T-helper 2 cell treated with Interferon-gamma antibody and Interleukin-4, amounts not matched to agents 5 μg/mL and 100 μg/mL, for 36 hours (primary cell): ENCODE results near the gene LRRC2.

ENCODE experiments used
- DNase-seq: peaks from one replicate; pipeline ENCODE4 v3.0.0; 2021; ENCODE audit warnings: low spot score
- H3K27ac Mint-ChIP-seq: one replicate; pipeline ENCODE4 v1.8.0; 2021; ENCODE audit warnings: mild to moderate bottlenecking, mixed read lengths
- H3K27me3 Mint-ChIP-seq: one replicate; pipeline ENCODE4 v1.8.0; 2021; ENCODE audit warnings: low read depth, mixed read lengths
- H3K36me3 Mint-ChIP-seq: one replicate; pipeline ENCODE4 v1.8.0; 2021; ENCODE audit warnings: low read depth, mixed read lengths
- H3K4me1 Mint-ChIP-seq: one replicate; pipeline ENCODE4 v1.8.0; 2021; ENCODE audit warnings: low read depth, mixed read lengths
- H3K4me3 Mint-ChIP-seq: one replicate; pipeline ENCODE4 v1.8.0; 2022; ENCODE audit warnings: mild to moderate bottlenecking, moderate library complexity, mixed read lengths
- H3K9me3 Mint-ChIP-seq: one replicate; pipeline ENCODE4 v1.8.0; 2021; ENCODE audit warnings: mixed read lengths

The LRRC2 gene

DNA sequence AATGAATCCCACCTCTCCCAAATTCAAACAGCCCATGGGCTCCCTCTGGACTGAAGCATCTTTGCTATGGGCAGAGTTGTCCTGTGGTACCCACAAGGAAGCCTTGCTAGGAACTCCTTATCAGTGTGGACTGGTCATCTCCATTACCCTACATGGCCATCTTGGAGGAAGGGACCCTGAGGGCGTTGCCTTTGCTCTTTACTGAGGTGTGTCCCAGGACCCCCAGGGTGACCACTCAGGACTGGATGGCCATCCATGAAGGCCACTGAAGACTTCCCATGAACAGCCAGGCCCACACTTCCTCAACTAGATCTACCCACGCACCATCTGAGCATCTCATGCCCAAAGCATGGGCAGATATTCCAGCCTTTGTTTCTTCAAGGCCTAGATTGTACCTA is 48.3 kb downstream of the LRRC2 start:
- Mint-ChIP-seq H3K27ac (no peak overlapping the region), H3K4me1 (no peaks in the 10 kb centered on the region), H3K27me3 (peaks cover 18% of the 10 kb centered on the region), H3K4me3 (no peak overlapping the region), H3K9me3 (no peaks in the 10 kb centered on the region), H3K36me3 (no peaks in the 10 kb centered on the region)
- no peak for DNase-seq

DNA sequence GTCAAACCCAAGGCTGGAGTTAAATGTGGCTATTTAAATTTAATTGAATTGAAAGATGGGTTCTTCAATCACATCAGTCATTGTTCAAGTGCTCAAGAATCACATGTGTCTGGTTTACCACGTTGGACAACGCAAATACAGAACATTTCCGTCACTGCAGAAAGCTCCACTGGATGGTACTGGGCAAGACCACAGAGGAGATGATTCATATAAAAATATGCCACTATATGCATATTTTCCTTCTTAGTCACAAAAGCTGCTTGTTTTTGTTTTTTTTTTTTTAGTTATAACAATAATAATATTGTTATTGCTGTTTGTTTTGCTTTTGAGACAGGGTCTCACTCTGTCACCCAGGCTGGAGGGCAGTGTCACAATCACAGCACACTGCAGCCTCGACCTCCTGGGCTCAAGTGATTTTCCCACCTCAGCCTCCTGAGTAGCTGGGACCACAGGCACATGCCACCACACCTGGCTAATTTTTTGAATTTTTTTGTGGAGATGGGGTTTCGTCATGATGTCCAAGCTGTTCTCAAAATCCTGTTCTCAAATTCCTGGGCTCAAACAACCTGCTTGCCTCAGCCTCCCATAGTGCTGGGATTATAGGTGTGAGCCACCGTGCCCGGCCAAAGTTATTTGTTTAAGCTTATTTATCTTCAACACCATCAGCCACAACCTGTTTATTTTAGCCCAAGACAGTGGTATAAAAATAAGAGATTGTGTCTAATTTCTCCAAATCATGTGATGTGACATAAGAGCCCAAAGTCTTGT is 48.9 kb downstream of the LRRC2 start:
- Mint-ChIP-seq H3K36me3 (no peaks in the 10 kb centered on the region), H3K27me3 (peaks cover 21% of the 10 kb centered on the region), H3K27ac (no peak overlapping the region), H3K9me3 (no peaks in the 10 kb centered on the region), H3K4me3 (no peak overlapping the region), H3K4me1 (no peaks in the 10 kb centered on the region)
- DNase-seq: no peak

DNA sequence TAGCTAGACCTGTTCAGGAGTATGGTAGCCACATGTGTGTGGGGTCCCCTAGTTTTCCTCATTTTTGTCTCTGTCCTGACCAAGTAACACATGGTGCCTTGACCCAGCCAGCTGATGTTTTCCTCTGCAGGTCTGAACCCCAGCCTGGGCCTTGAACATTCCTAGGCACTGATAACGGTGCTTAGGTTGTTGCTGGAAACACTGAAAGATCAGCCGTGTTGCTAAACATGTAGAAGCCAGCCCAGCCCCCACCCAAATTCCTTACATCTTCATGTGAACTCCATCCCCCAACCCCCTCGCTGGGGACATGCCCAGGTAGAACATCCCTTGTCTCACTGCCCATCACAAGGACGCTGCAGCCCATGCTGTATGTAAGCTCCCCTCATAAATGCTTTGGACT is 49.6 kb downstream of the LRRC2 start:
- H3K4me1 Mint-ChIP-seq: no peaks in the 10 kb centered on the region
- H3K27ac Mint-ChIP-seq: no peak overlapping the region
- DNase-seq: no peak
- no peak overlapping the region for H3K4me3 Mint-ChIP-seq
- no peaks in the 10 kb centered on the region for H3K36me3 Mint-ChIP-seq
- H3K9me3 Mint-ChIP-seq: no peaks in the 10 kb centered on the region
- H3K27me3 Mint-ChIP-seq: peaks cover 26% of the 10 kb centered on the region

DNA sequence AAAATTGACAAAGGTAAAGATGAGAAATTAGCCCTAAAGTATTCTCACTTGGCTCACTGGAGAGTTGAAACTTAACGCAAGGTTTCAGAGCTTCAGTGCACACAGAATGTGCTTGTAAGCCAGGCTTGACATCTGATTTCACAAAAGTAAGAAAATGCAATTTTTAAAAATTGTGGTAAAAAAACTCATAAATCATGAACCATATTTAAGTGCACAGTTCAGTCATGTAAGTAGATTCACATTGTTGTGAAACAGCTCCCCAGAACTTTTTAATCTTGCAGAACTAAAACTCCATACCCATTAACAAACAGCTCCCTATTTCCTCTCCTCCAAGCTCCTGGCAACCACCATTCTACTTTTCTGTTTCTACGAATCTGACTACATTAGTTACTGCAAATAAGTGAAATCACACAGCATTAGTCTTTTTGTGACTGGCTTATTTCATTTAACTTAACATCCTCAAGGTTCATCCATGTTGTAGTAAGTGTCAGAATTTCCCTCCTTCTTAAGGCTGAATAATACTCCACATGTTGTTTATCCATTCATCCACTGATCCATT is 53.8 kb downstream of the LRRC2 start:
- no peak overlapping the region for H3K27ac Mint-ChIP-seq
- H3K4me3 Mint-ChIP-seq: no peak overlapping the region
- DNase-seq: no peak
- H3K9me3 Mint-ChIP-seq: no peaks in the 10 kb centered on the region
- H3K36me3 Mint-ChIP-seq: no peaks in the 10 kb centered on the region
- no peaks in the 10 kb centered on the region for H3K4me1 Mint-ChIP-seq
- H3K27me3 Mint-ChIP-seq: peaks cover 36% of the 10 kb centered on the region

DNA sequence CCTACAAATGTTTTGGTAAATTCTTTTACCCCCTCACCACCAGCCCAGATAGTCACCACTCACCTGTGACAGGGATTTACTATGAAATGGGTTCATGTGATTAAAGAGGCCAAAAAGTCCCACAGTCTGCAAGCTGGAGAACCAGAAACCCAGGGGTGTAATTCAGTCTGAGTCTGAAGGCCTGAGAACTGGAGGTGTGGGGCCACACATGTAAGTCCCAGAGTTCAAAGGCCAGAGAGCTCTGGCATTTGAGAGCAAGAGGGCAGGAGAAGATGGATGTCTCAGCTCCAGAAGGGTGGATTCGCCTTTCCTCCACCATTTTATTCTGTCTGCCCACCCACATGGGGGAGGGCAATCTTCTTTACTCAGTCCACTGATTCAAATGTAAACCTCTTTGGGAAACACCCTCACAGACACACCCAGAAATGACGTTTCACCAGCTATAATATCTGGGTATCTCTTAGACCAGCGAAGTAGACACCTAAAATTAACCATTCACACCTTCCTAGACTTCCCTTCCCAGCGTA is 56.4 kb downstream of the LRRC2 start:
- Mint-ChIP-seq H3K27me3 (peaks cover 39% of the 10 kb centered on the region), H3K36me3 (no peaks in the 10 kb centered on the region), H3K4me3 (no peak overlapping the region), H3K27ac (no peak overlapping the region), H3K9me3 (no peaks in the 10 kb centered on the region), H3K4me1 (peaks cover 7% of the 10 kb centered on the region)
- no peak for DNase-seq

DNA sequence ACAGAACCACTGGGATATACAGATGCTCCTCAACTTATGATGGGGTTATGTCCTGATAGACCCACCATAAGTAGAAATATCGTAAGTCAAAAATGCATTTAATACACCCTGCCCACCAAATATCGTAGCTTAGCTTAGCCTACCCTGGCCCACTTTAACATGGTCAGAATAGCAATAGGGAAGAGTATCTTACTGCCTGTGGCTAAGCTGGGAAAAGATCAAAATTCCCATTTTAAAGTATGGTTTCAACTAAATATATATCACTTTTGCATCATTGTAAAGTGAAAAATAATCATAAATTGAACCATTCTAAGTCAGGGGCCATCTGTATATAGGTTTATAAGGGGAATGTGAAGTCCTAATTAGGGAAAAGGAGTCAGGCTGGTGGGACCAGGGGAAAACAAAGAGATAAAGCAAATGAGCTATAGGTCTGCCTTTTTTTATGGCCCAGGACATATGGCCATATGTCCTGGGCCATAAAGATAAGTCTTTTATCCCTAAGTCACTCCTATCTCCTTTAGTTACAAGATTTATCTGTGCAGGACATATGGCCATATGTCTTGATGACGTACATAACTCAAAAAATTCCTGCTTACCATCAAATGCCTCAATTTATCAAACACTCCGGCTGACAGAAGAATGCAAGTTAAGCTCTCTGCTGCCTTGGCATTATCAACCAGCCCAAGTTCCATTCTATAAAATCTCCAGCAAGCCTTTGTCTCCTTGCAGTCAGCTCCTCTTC is 57.1 kb downstream of the LRRC2 start:
- no peaks in the 10 kb centered on the region for H3K9me3 Mint-ChIP-seq
- no peak overlapping the region for H3K4me3 Mint-ChIP-seq
- peaks cover 9% of the 10 kb centered on the region for H3K4me1 Mint-ChIP-seq
- no peak for DNase-seq
- no peak overlapping the region for H3K27ac Mint-ChIP-seq
- H3K36me3 Mint-ChIP-seq: no peaks in the 10 kb centered on the region
- H3K27me3 Mint-ChIP-seq: peaks cover 36% of the 10 kb centered on the region

DNA sequence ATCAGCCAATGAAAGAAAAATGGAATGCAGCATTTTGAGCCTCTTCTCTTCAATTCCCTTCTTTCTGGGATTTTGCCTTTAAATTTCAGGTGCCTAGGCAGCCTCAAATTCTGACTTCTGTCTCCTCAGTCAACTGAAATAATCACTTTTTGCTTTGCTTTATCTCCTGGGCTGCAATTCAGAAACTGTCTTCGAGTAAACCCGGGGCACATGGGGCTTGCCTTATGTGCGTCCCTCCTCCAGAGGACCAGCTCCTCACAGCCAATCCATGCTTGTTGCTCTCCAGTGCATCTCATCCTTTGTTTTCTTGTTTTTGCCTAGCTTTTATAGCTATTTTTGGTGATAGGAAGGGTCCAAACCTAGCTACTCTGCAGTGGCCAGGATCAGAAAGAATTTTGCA is 59.6 kb downstream of the LRRC2 start:
- H3K27ac Mint-ChIP-seq: no peak overlapping the region
- peaks cover 22% of the 10 kb centered on the region for H3K27me3 Mint-ChIP-seq
- H3K4me1 Mint-ChIP-seq: peaks cover 12% of the 10 kb centered on the region
- H3K9me3 Mint-ChIP-seq: no peaks in the 10 kb centered on the region
- H3K36me3 Mint-ChIP-seq: no peaks in the 10 kb centered on the region
- DNase-seq: no peak
- no peak overlapping the region for H3K4me3 Mint-ChIP-seq

DNA sequence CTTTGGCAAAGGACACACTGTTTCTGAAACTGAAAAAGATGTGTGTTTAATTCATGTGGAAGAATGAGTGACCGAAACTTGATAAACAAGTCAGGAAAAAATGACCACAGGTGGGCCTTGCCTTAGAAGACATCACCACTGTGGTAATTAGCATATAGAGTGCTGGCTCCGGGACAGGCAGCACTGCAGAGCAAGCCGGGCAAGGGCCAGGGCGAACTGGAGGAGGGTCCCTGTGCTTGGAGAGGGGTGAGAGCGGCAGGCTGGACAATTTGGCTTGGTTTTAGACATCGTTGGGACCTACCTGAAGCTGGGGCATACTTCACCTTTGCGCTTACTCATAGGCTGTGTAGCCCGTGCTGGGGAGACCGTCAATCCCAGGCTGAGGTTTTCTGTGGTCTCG is 60.1 kb downstream of the LRRC2 start:
- Mint-ChIP-seq H3K27me3 (peaks cover 16% of the 10 kb centered on the region), H3K4me1 (peaks cover 12% of the 10 kb centered on the region), H3K9me3 (no peaks in the 10 kb centered on the region), H3K4me3 (no peak overlapping the region), H3K27ac (no peak overlapping the region), H3K36me3 (no peaks in the 10 kb centered on the region)
- DNase-seq: no peak

DNA sequence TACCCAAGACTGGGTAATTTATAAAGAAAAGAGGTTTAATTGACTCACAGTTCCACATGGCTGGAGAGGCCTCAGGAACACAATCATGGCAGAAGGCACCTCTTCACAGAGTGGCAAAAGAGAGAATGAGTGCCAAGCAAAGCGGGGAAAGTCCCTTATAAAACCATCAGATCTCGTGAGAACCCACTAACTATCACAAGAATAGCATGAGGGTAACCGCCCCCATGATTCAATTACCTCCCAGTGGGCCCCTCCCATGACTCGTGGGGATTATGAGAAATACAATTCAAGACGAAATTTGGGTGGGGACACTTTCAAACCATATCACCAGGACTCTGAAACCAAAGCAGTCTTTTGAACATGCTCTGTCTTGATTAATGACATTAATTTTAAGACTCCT is 61.3 kb downstream of the LRRC2 start:
- Mint-ChIP-seq H3K4me1 (peaks cover 14% of the 10 kb centered on the region), H3K9me3 (no peaks in the 10 kb centered on the region), H3K4me3 (no peak overlapping the region), H3K27me3 (peaks cover 10% of the 10 kb centered on the region), H3K27ac (no peak overlapping the region), H3K36me3 (no peaks in the 10 kb centered on the region)
- DNase-seq: peak; percentile 21

DNA sequence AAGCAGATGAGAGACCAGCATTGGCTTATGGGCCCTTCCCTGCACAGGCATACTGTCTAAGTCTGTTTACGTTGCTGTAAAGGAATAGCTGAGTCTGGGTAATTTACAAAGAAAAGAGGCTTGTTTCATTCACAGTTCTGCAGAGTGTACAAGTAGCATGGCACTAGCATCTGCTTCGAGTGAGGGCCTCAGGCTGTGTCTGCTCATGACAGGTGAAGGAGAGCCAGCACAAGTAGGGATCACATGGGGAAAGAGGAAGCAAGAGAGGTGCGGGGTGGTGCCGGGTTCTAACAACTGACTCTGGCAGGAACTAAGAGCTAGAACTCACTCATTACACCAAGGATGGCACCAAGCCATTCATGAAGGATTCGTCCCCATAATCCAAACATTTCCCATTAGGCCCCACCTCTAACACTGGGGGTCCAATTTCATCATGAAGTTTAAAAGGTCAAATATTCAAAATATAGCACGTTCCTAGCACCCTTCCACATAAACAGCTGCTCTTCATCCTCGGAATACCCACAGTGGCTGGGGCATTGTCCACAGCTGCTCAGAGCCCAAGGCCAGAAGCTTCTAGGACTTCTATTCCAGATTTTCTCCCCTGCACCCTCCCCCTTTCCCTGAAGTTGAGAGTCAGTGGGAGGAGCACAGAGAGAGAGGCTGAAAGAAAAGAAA is 62.8 kb downstream of the LRRC2 start:
- Mint-ChIP-seq H3K36me3 (no peaks in the 10 kb centered on the region), H3K27ac (no peak overlapping the region), H3K4me1 (peaks cover 14% of the 10 kb centered on the region), H3K9me3 (no peaks in the 10 kb centered on the region), H3K4me3 (peak overlapping the region; percentile 3), H3K27me3 (peaks cover 3% of the 10 kb centered on the region)
- DNase-seq: no peak

DNA sequence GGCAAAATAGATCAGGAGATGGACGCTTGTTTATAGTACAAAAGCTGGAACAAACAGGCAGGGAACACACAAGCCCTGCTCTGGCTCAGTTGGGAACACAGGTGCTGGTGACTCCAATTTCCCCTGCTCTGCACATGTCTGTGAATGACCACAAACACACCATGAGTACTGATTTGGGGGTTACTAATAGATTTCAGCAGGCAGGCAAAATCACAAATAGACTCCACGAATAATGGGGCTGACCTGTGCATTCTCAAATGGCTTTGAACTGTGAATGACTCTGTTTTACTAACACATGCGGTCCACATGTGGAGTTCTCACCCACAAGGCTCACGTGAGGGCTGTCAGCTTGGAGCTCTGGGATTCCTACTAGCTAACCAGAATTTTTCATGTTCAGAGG is 64.4 kb downstream of the LRRC2 start:
- no peaks in the 10 kb centered on the region for H3K36me3 Mint-ChIP-seq

DNA sequence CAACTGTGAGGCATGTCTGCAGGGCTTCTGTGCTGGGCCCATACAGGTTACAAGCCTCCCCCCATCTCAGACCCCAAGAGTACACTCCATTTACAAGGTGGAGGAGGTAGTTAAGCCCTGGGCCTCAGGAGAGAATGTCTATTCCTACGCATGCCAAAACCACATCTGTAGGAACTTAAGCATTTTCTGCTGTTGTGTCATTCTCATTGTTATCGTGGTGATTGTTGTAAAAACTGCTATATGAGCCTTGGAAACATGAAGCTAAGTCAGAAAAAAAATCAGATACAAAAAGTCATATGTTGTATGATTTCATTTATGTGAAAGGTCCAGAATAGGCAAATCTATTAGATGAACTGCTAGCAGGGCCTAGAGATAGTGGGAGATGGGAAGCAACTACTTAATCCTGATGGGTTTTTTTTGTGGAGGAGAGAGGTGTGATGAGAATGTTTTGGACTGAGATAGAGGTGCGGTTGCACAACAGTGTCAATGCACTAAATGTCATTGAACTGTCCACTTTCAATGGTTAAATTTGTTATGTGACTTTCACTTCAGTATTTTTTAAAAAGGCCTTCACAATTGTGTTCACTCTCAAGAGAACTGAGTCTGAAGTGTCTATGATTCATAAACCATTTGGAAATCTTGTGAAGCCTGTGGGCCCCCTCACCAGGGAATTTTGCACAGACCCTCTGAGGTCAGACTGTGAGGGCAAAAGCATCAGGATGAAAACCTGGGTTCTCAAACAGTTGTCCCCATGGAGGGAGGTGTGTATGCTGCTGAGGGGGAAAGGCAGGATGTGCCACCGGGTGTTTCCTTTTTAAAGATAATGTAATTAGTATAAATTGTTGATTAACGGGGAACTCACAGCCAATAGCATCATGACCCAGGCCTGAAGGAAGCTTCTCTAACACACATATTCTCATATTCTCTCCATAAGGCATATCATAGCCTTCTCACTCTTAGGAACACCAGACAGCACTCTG is 65.2 kb downstream of the LRRC2 start:
- Mint-ChIP-seq H3K27me3 (no peaks in the 10 kb centered on the region), H3K4me3 (no peak overlapping the region), H3K4me1 (peaks cover 16% of the 10 kb centered on the region), H3K9me3 (no peaks in the 10 kb centered on the region), H3K27ac (no peak overlapping the region), H3K36me3 (no peaks in the 10 kb centered on the region)
- DNase-seq: no peak

More for the DNA sequence above, 64.4 kb downstream of the LRRC2 start:
- DNase-seq: no peak
- H3K27ac Mint-ChIP-seq: no peak overlapping the region
- H3K9me3 Mint-ChIP-seq: no peaks in the 10 kb centered on the region
- H3K4me1 Mint-ChIP-seq: peaks cover 16% of the 10 kb centered on the region
- peaks cover 2% of the 10 kb centered on the region for H3K27me3 Mint-ChIP-seq
- no peak overlapping the region for H3K4me3 Mint-ChIP-seq

DNA sequence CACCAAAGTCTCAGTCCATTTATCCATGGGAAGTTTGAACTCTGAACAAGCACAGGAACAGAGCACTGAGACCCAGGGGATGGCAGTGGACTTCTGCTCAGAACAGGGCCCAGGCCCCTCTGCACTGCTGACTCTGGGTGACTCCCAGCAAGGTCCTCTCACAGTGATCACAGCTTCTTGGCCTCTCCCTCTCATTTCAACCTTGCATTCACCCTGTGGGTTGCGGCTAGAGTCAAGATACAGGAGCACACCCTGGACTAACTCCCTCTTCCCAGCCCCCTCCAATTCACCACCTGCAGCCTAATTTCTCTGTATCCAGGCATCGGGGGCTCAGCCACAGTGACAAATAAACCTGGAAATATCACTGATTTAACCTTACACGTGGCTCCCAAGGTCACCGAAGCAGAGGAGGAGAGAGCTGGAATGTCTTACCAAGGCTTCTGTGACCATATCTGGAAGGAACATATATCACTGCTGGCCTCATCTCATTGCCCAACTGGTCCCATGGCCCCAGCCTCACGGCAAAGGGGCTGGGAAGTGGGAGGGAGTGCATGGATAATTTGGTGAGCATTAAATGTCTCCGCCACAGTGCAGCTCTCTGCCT is 67.1 kb downstream of the LRRC2 start:
- no peak for DNase-seq
- H3K27me3 Mint-ChIP-seq: no peaks in the 10 kb centered on the region
- peaks cover 7% of the 10 kb centered on the region for H3K4me1 Mint-ChIP-seq
- H3K4me3 Mint-ChIP-seq: no peak overlapping the region
- no peaks in the 10 kb centered on the region for H3K36me3 Mint-ChIP-seq
- H3K27ac Mint-ChIP-seq: no peak overlapping the region
- H3K9me3 Mint-ChIP-seq: no peaks in the 10 kb centered on the region
